NCI-H128 (cell line): ENCODE results near the gene NCAPD2.

ENCODE experiments used
- DNase-seq: peaks from one replicate; lab custom pipeline; 2025; ENCODE audit not compliant: unreplicated experiment; lab: John Stamatoyannopoulos, UW

Gene NCAPD2

GRCh38 chr12:6532051-6532926 lies 38.4 kb downstream of the NCAPD2 start:
- DNase-seq = peak; percentile 62

- DNase-seq = peak; percentile 68
Observed at GRCh38 chr12:6532927-6533652, 39.2 kb downstream of the NCAPD2 start.

GRCh38 chr12:6533653-6533922 lies 39.7 kb downstream of the NCAPD2 start:
- DNase-seq = no peak

- peak; percentile 98 for DNase-seq
Observed at GRCh38 chr12:6533923-6534694, 40.2 kb downstream of the NCAPD2 start, which contains the start of gene GAPDH. Gene GAPDH (plus strand): TSS chr12:6534517. CDS start chr12:6534833, 316 bp downstream.

- no peak for DNase-seq
Observed at GRCh38 chr12:6534695-6534944, 40.7 kb downstream of the NCAPD2 start.

- peak; percentile 33 for DNase-seq
Observed at GRCh38 chr12:6534945-6535696, 41.2 kb downstream of the NCAPD2 start.

- no peak for DNase-seq
Observed at GRCh38 chr12:6535697-6535946, 41.7 kb downstream of the NCAPD2 start.

- no peak for DNase-seq
Observed at GRCh38 chr12:6535960-6536847, 42.3 kb downstream of the NCAPD2 start.

GRCh38 chr12:6536894-6537579 lies 43.1 kb downstream of the NCAPD2 start:
- no peak for DNase-seq

- DNase-seq = peak; percentile 47
Observed at GRCh38 chr12:6537580-6538419, 43.9 kb downstream of the NCAPD2 start.

GRCh38 chr12:6538420-6539313 lies 44.8 kb downstream of the NCAPD2 start:
- DNase-seq = no peak

GRCh38 chr12:6539314-6539682 lies 45.4 kb downstream of the NCAPD2 start:
- no peak for DNase-seq

GRCh38 chr12:6539707-6540134 lies 45.8 kb downstream of the NCAPD2 start:
- DNase-seq = no peak

GRCh38 chr12:6540181-6540877 lies 46.4 kb downstream of the NCAPD2 start:
- DNase-seq = no peak

- DNase-seq = no peak
Observed at GRCh38 chr12:6541371-6542165, 47.7 kb downstream of the NCAPD2 start.

GRCh38 chr12:6542209-6543009 lies 48.5 kb downstream of the NCAPD2 start:
- no peak for DNase-seq
